Daoy (cell line): ENCODE results near the gene ABCB4. TPM values are rescaled to one million over a fixed set of nuclear protein-coding genes. Genes with fewer than 3 reads are reported as not detected.
"Not testable (repeated sequence)": the region's sequence is repeated elsewhere in the genome, so short reads cannot be mapped to it uniquely, and the experiment has no call there.

Experiments used
- DNase-seq: peaks from one replicate; pipeline ENCODE4 v3.0.0-alpha.2; 2015; ENCODE audit warnings: low read depth
- total RNA-seq: library from RNA; depleted of rRNA; stranded (reverse); fragments of >200 nt; shearing (Covaris generic); gene quantifications from 2 replicates; pipeline ENCODE4 v1.2.3, GENCODE V29; 2014

The ABCB4 gene
- total RNA-seq, 1 experiment from 2014 or later = 1.5 TPM

DNA sequence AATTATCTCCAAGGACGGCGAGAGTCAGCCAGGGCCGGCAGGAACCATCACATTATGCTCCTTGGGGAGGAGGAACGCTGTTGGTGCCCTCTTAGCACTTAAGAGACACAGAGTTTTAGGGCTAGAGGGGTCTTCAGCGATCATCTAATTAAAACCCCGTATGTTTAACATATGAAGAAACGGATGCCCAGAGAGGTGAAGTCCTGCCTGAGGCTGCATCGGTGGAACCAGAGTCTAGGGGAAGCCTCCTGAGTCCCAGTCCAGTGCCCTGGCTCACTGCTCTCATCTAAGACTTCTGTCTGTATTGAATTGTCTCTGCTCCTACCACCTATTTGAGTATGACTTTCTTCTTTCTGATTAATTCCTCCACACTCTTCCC is 688 bp upstream of the ABCB4 start:
- no peak for DNase-seq

DNA sequence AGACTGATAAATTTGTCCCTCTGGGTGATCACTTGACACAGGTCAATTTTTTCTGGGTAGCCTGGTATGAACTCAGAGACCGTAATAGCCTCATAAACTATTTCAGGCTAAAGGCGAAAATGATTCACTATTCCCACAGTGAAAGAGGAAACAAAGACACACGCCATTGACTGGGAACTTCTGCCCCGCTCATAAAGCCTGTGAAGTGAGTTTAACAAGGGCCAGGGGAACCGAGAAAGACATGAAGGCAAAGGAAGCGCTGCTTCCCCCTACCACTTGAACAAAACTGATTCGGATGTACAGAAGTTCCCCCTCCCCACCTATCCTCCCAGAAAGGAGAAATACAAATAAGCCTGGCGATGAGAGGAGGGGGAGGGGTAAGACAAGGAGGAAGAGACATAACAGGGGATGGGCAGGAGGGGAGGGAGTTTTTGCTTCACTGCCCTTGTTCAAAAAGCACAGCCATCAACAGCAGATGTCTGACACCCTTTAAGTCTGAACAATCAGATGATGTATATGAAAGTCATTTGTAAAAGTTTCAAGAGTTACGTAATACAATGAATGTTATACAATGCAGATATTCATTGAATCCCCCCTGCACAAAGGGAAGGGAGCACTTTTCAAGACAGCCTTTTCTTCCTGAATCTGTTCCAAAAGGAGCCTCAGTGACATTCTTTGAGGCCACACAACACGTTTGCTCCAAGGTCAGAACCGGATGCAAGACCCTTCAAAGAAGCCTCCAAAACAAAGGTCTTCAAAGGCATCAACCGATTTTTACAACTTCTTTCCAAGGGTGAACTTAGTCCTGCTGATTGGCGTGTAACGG is 734 bp downstream of the ABCB4 start:
- DNase-seq = peak; percentile 58

DNA sequence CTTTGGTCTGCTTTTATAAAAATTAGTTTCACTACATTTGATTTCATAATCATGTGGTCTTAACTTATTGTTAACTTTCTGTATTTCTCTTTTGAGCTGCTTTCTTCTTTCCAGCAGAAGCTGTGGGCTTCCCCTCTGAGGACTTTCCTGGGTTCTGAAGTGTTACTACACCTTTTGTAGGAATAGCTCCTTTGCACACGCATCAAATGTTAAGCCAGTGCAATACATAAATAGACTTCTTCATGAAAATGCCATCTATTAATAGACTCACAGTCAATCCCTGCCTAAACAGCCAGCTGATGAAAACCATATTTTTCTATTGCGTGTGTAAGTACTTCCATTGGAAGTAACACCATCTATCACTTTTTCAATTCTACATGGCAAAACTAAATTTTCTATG is 1.5 kb downstream of the ABCB4 start:
- no peak for DNase-seq

DNA sequence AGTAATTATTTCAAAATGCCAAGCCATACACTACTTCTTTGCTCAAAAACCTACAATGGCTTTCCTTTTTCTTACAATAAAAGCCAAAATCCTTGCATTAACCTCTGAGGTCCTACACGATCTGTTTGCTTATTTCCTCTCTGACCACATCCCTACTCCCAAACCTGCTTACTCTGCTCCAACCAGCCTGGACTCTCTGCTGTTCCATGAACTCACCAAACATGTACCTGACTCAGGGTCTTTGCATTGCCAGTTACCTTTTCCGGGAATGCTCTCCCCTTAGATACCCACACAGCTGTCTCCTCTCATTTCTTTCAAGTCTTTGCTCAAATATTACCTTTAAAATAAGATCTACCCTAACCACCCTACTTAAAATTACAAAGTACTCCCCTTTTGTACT is 2.3 kb downstream of the ABCB4 start:
- DNase-seq = no peak

DNA sequence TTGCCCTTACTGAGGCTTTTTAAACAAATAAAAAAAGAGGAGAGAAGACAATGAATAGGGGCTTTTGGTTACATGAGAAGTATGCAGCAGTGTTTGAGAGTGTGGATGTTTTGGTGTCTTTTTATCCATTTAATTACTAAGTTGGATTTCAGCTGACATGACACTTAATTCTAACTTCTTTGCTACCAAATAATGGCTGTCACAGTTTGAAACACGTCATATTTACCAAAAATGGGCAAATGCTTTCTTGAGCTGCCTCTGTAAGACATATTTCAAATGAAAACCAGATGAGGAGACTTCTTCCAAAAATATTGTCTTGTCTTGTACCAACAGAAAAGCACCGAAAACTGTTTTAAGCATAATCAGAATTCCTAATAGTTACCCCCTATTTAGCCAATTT is 4.0 kb downstream of the ABCB4 start:
- DNase-seq = no peak

DNA sequence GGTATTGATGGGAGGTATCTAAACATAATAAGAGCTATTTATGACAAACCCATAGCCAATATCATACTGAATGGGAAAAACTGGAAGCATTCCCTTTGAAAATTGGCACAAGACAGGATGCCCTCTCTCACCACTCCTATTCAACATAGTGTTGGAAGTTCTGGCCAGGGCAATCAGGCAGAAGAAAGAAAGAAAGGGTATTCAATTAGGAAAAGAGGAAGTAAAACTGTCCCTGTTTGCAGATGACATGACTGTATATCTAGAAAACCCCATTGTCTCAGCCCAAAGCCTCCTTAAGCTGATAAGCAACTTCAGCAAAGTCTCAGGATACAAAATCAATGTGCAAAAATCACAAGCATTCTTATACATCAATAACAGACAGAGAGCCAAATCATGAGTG is 6.3 kb downstream of the ABCB4 start:
- not testable (repeated sequence) for DNase-seq

DNA sequence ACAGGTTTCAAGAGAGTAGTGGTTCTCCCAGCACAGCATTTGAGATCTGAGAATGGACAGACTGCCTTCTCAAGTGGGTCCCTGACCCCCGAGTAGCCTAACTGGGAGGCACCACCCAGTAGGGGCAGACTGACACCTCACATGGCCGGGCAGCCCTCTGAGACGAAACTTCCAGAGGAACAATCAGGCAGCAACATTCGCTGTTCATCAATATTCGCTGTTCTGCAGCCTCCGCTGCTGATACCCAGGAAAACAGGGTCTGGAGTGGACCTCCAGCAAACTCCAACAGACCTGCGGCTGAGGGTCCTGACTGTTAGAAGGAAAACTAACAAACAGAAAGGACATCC is 10.0 kb downstream of the ABCB4 start:
- DNase-seq = not testable (repeated sequence)

DNA sequence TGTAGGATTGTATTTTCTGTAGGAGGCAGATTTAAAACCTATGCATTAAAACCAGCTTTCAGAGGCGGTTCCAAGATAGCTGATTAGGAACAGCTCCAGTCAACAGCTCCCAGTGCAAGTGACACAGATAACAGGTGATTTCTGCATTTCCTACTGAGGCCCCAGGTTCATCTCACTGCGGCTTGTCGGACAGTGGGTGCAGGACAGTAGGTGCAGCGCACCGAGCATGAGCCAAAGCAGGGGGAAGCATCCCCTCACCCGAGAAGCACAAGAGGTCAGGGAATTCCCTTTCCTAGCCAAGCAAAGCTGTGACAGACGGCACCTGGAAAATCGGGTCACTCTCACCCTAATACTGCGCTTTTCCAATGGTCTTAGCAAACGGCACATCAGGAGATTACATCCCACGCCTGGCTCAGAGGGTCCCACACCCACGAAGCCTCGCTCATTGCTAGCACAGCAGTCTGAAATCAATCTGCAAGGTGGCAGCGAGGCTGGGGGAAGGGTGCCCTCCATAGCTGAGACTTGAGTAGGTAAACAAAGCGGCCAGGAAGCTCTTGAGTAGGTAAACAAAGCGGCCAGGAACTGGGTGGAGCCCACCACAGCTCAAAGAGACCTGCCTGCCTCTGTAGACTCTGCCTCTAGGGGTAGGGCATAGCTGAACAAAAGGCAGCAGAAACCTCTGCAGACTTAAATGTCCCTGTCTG is 10.5 kb downstream of the ABCB4 start:
- DNase-seq = not testable (repeated sequence)

DNA sequence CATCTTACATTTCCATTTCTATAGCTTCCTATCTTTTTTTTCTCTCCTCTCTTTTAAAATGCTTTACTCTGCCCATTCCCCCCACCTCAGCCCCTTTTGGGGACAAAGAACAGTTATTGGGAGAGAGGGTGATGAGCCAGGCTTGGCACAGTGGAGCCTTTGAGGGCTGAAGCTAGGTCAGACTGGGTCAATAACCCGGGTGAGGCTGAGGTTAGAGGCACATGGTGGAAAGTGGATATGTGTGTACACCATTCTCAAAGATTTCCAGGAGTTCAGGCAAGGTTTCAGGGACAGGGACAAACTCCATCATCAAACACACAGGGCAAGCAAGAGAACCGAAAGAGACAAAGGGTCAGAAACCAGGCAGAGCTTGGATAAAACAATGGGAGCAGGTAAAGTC is 11.5 kb downstream of the ABCB4 start:
- no peak for DNase-seq

DNA sequence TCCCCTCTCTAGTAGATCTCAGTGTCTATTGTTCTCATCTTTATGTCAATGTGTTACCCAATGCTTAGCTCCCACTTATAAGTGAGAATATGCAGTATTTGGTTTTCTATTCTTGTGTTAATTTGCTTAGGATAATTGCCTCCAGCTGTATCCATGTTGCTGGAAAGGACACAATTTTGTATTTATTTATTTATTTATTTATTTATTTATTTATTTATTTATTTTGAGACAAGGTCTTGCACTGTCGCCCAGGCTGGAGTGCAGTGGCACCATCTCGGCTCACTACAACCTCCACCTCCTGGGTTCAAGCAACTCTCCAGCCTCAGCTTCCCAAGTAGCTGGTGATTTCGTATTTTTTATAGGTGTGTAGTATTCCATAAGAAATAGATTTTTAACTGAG is 15.0 kb downstream of the ABCB4 start:
- DNase-seq = not testable (repeated sequence)

DNA sequence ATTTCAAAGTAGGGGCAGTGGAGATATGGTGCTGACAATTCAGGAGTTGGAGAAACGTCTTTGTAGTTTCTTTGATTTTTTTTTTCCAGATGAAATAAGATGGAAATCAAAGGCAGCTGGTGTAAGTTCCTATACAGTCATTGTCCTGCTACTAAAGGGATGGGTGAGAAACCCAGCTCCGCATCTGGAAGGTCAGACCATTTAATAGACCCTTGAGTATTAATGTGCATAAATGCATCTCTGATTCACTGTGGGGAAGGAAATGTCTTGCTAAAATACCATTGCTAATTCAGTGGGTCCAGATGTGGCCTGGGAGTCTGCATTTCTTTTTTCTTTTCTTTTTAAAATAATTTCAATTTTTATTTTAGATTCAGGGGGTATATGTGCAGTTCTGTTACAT is 15.5 kb downstream of the ABCB4 start:
- DNase-seq = no peak

DNA sequence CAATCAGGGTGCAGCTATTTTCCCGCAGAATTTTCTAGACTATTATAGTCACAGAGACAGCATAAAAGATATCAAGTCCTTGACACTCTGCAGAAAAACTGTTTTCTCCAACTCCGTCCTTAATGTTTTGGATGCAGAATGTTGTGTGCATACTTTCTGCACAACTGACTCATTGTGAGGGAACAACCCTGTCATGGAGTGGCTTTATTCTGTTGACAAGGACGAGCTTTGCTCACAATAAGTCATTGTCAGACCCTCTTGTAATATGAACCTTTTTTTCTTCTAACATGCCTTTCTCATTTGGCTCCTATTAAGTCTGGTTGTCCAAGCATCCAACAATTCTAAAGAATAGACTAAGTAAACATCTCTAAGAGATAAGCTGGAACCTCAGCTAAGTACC is 17.3 kb downstream of the ABCB4 start:
- no peak for DNase-seq

DNA sequence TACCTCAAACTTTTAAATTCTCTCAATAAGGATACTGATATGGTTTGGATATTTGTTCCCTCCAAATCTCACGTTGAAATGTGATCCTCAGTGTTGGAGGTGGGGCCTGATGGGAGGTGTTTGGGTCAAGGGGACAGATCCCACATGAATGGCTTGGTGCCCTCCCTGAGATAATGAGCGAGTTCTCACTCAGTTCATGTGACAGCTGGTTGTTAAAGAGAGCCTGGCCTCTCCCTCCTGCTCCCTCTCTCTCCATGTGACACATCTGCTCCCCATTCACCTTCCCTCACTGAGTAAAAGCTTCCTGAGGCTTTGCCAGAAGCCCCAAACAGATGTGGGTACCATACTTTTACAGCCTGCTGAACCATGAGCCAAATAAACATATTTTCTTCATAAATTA is 19.2 kb downstream of the ABCB4 start:
- DNase-seq = no peak

DNA sequence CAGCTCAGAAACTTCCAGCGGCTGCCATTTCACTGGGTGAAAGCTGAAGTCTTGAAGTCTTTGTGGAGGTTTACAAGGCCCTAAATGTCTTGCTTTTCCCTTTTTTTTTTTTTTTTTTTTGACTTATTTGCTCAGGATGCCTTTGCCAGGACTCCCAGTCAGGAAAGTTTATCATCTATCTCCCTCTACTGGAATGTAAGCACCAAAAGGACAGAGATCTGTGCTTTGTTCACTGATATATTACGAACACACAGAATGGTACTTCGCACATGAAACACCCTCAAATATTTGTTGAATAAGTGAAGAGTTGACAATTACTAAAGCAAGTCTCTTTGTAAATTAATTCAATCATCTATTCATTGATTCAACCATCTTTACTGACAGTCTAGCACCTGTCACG is 23.2 kb downstream of the ABCB4 start:
- DNase-seq = no peak

DNA sequence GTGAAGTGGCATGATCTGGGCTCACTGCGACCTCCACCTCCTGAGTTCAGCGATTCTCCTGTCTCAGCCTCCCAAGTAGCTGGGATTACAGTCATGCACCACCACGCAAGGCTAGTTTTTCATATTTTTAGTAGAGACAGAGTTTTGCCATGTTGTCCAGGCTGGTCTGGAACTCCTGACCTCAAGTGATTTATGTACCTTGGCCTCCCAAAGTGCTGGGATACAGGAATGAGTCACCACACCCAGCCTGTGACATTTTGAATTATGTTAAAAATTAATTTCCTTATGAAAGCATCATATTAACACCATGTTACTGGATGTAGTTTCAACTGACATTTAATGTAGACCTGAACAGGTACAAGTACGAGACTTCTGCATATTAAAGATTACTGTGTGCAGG is 24.3 kb downstream of the ABCB4 start:
- DNase-seq = no peak

DNA sequence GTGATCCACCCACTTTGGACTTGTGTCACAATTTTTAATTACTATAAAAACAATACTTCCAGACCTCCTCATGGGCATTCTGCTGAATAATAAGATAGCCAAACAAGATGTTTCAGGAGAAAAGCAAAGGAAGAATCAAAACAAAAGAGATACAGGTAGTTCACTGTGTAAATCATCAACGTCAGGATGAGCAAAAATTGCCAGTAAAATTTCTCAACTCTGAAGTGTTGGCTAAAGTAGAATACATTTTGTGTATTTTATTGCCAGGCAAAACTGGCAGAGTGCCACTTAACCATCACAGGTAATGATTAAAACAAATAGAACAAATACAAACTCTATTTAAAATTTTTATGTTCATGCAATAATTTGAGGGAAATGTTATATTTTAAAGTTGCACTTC is 24.8 kb downstream of the ABCB4 start:
- no peak for DNase-seq

DNA sequence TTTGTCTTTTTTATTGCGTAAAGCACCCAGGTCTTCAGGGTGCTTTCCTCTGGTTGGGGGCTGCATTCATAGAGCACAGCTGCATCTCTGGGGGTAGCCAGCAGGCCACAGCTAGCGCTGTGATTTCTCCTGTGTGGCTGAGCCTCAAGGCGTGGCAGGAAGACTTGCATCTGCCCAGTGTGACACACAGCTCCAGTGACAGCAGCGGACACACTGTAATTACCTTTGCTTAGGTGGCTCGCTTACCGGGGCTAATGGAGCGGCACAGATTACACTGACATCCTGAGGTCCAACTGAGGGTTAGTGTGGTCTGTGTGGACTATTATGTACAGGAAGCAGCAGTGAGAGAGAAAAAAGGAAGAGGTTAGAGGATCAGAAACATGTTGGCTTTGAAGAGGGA is 27.1 kb downstream of the ABCB4 start:
- no peak for DNase-seq

DNA sequence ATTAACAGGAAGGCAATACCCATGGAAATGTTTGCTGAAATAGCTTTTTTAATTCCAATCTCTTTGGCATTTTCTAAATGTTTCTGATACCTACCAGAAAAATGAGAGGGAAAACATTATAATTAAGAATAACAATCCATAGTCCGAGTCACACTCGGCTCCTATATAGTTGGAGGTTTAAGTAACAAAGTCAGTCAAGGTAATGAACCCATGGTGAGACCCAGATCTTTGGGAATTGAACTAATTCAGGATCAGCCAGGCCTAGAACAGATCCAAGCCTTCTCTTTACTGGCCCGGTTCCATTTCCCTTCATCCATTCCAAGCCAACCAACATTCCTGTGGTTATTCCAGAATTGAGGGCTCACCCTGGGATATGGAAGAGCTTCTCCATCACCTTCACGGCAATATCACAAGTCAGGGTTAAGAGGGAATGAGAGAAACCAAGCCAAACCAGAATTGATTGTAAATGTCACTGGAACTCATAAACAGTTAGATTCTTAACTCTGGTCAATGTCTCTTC is 28.3 kb downstream of the ABCB4 start:
- peak; percentile 12 for DNase-seq

DNA sequence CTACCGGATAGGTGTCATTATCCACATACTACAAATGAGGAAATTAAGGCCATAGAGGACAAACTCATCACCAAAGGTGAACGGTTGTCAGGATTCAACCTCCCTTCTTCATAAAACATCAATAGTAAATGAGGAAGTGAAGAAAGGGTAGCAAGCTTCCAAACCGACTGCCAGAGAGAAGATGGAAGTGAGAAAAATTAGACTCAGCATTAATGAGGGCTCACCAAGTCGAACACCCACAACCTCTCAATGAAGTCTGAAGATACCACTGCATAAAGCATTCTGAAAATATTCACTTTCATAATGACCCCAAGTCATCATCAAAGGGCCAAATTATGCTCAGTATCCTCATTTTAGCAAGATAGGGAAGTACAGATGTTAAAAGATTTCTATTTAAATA is 29.6 kb downstream of the ABCB4 start:
- DNase-seq = no peak

DNA sequence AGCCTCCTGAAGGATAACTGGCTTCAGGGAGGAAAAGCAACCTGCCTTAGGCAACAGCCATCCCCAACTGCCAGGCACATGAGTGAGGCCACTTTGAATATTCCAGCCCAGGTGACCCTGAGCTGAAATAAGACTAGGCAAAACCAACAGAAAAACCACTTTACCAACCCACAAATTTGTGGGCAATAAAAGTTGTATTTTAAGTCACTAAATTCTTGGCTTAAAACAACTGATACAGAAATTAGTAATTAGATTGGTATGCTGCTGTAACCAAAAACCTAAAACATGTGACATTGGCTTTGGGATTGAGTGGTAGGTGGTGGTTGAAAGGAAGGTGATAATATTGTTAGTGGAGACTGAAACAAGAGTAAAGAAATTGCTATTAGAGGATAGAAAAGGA is 39.9 kb downstream of the ABCB4 start:
- peak; percentile 33 for DNase-seq

DNA sequence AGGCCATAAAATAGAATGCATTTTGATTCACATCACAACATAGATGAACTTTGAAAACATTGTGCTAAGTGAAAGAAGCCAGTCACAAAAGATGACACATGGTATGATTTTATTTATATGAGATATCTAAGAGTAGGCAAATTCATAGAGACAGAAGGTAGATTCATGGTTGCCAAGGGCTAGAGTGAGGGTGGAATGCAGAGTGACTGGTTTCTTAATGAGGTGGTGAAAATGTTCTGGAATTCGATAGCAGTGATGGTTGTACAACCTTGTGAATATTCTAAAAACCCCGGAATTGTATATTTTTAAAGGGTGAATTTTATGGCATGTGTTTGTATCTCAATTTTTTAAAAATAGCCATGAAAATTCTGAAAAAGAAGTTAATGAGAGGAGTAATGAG is 42.9 kb downstream of the ABCB4 start:
- DNase-seq = no peak

DNA sequence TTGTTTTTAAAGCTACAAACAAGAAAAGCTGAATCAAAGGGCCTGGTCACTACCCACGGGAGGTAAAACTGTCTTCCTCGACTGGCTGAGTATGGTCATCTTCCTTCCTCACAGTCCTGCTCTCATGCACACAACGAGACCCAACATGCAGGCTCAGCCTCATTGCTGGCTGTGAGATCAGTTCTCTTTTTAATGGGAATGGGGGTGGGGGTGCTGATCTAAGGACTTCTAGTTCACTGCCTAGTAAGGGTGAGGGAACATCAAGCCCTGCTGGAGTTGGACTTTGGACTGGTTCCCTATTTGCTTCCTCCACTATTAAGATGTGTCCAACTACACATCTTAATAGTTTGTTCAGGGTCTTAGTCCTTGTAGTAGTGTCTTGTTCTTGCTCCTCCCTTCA is 48.2 kb downstream of the ABCB4 start:
- DNase-seq = no peak

DNA sequence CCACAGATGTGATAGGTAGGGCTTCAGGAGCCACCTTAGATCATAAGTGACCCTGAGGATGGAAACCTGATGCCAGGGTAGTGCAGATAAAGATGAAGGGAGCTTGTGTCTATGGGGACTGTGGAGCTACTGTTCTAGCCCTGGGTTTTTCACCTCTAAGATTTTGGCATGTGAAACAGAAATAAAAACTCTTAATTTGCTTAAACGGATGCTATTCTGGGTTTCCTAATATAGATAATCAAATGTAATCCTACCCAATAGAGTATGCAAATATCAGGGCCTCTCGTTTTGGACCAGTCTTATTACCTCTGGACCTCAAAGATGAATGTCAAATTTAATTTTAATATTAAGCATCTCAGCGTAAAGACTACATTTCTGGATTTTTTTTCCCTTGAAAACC is 49.3 kb downstream of the ABCB4 start:
- DNase-seq = no peak
